Testis (tissue), 2 donors: Measurements from ENCODE around the gene BAZ1B.

Experiments
- POLR2A ChIP-seq: fragments of 450-650 bp; IDR thresholded peaks from one replicate; pipeline ENCODE4 v1.6.1; 2017; ENCODE audit warnings: antibody characterized with exemption, mild to moderate bottlenecking, moderate library complexity
- TF ChIP-seq, protein P1 (sequence below), 3 experiments: fragments of 450-650 bp in 2 of 3; fragments of 200-600 bp in 1 of 3; sonication (generic) in 1 of 3; IDR thresholded peaks; one replicate each; pipeline ENCODE4 v1.5.1; 2016 to 2019; ENCODE audit warnings: antibody characterized with exemption in 3 of 3, mild to moderate bottlenecking in 2 of 3, moderate library complexity in 1 of 3

- TF ChIP-seq, protein P1, sequence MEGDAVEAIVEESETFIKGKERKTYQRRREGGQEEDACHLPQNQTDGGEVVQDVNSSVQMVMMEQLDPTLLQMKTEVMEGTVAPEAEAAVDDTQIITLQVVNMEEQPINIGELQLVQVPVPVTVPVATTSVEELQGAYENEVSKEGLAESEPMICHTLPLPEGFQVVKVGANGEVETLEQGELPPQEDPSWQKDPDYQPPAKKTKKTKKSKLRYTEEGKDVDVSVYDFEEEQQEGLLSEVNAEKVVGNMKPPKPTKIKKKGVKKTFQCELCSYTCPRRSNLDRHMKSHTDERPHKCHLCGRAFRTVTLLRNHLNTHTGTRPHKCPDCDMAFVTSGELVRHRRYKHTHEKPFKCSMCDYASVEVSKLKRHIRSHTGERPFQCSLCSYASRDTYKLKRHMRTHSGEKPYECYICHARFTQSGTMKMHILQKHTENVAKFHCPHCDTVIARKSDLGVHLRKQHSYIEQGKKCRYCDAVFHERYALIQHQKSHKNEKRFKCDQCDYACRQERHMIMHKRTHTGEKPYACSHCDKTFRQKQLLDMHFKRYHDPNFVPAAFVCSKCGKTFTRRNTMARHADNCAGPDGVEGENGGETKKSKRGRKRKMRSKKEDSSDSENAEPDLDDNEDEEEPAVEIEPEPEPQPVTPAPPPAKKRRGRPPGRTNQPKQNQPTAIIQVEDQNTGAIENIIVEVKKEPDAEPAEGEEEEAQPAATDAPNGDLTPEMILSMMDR (IDR thresholded peaks at IDR 0.05) = no peak
- no peak for TF ChIP-seq POLR2A
Measured at GRCh38 chr7:73429215-73429614, 92.9 kb downstream of the BAZ1B start.
